B cell (primary cell): ENCODE measurements around the gene MCEMP1. TPM values are rescaled to one million over a fixed set of nuclear protein-coding genes. Genes with fewer than 3 reads are reported as not detected.

Source experiments
- ATAC-seq: fragments of 200-7000 bp; cut with Tn5 transposase; one replicate; pipeline ENCODE4 v1.10.0; 2021; ENCODE audit warnings: low read depth, mild to moderate bottlenecking, moderate number of reproducible peaks, moderate library complexity
- CTCF ChIA-PET: fragments of 350-600 bp; sonication (Branson Sonifier 250); formaldehyde crosslinking; loops from one replicate; lab custom pipeline; 2021; ENCODE audit warnings: antibody characterized with exemption, inconsistent platforms; lab: Charles Lee
- POLR2A ChIA-PET: fragments of 350-600 bp; sonication (Branson Sonifier 250); formaldehyde crosslinking; loops from one replicate; lab custom pipeline; 2021; ENCODE audit warnings: antibody characterized with exemption; lab: Charles Lee
- DNase-seq: peaks from one replicate; pipeline ENCODE4 v3.0.0; 2013
- H2AFZ ChIP-seq: 2 replicates; pipeline ENCODE4 v1.6.1; 2012; ENCODE audit warnings: mild to moderate bottlenecking, low read depth, low read length; ENCODE audit not compliant: insufficient read depth, poor library complexity, severe bottlenecking
- H3K27ac ChIP-seq, 2 donors: 1 replicate in 1 of 2; 2 replicates in 1 of 2; pipeline ENCODE4 v1.5.1; 2012 to 2013; ENCODE audit warnings: low read length in 2 of 2, mild to moderate bottlenecking in 2 of 2, moderate library complexity in 1 of 2
- H3K27me3 ChIP-seq, 4 experiments: fragments of 200-600 bp in 1 of 4; sonication (generic) in 1 of 4; replicated peaks in 1 of 4; 1 replicate in 2 of 4; 2 replicates in 2 of 4; pipeline versions ENCODE4 v1.6.1 to v1.7.0; 2013 to 2016; ENCODE audit warnings: low read length in 3 of 4, mild to moderate bottlenecking in 2 of 4, mixed read lengths in 1 of 4, moderate library complexity in 1 of 4; ENCODE audit not compliant: insufficient read depth in 4 of 4, control insufficient read depth in 3 of 4; ENCODE audit errors: control extremely low read depth in 1 of 4
- H3K36me3 ChIP-seq, 2 experiments: replicated peaks in 1 of 2; 1 replicate in 1 of 2; 2 replicates in 1 of 2; pipeline versions ENCODE4 v1.6.1 to v1.7.1; 2013; ENCODE audit warnings: low read length in 1 of 2; ENCODE audit not compliant: insufficient read depth in 2 of 2, control insufficient read depth in 1 of 2; ENCODE audit errors: control extremely low read depth in 1 of 2, extremely low read depth in 1 of 2
- H3K4me1 ChIP-seq, 2 donors: fragments of 200-600 bp in 1 of 2; sonication (generic) in 1 of 2; 1 replicate in 1 of 2; 2 replicates in 1 of 2; pipeline versions ENCODE4 v1.5.1 to v1.6.1; 2013 to 2017; ENCODE audit warnings: low read length in 2 of 2; ENCODE audit not compliant: control insufficient read depth in 2 of 2, insufficient read depth in 2 of 2
- H3K4me2 ChIP-seq: replicated peaks from 2 replicates; pipeline ENCODE3; 2012; ENCODE audit warnings: mild to moderate bottlenecking, low read depth, low read length; ENCODE audit not compliant: poor library complexity, severe bottlenecking
- H3K4me3 ChIP-seq, 5 experiments: fragments of 200-600 bp in 1 of 5; sonication (generic) in 1 of 5; 1 replicate in 3 of 5; 2 replicates in 2 of 5; pipeline versions ENCODE4 v1.5.1 to v1.7.0; 2011 to 2016; ENCODE audit warnings: low read length in 4 of 5, mild to moderate bottlenecking in 4 of 5, low read depth in 2 of 5, control low read depth in 1 of 5, moderate library complexity in 1 of 5; ENCODE audit not compliant: insufficient read depth in 1 of 5; ENCODE audit errors: control extremely low read depth in 1 of 5, extremely low read depth in 1 of 5
- H3K79me2 ChIP-seq: fragments of 200-600 bp; sonication (generic); one replicate; pipeline ENCODE4 v1.6.0; 2016; ENCODE audit warnings: low read length; ENCODE audit not compliant: control insufficient read depth, insufficient read depth
- H3K9ac ChIP-seq: fragments of 200-600 bp; sonication (generic); 2 replicates; pipeline ENCODE4 v1.6.1; 2017; ENCODE audit warnings: mild to moderate bottlenecking, low read length, moderate library complexity
- H3K9me3 ChIP-seq, 3 donors: one replicate each; pipeline versions ENCODE4 v1.6.1 to v1.7.1; 2013; ENCODE audit warnings: low read length in 2 of 3; ENCODE audit not compliant: control insufficient read depth in 2 of 3, insufficient read depth in 1 of 3; ENCODE audit errors: control extremely low read depth in 1 of 3
- H4K20me1 ChIP-seq: 2 replicates; pipeline ENCODE4 v1.6.0; 2012; ENCODE audit warnings: mild to moderate bottlenecking, low read length; ENCODE audit not compliant: insufficient read depth, control insufficient read depth, poor library complexity, severe bottlenecking
- H3K27ac Mint-ChIP-seq: one replicate; pipeline ENCODE4 v1.8.0; 2021; ENCODE audit warnings: mixed read lengths
- H3K27me3 Mint-ChIP-seq: one replicate; pipeline ENCODE4 v1.8.0; 2021; ENCODE audit warnings: mixed read lengths
- H3K4me1 Mint-ChIP-seq: one replicate; pipeline ENCODE4 v1.8.0; 2021; ENCODE audit warnings: mixed read lengths
- H3K4me3 Mint-ChIP-seq: one replicate; pipeline ENCODE4 v1.8.0; 2021; ENCODE audit warnings: mixed read lengths
- H3K9me3 Mint-ChIP-seq: one replicate; pipeline ENCODE4 v1.8.0; 2022; ENCODE audit warnings: mixed read lengths; ENCODE audit not compliant: insufficient read depth
- CTCF ChIP-seq: fragments of 200-600 bp; IDR thresholded peaks from one replicate; pipeline ENCODE4 v1.8.0; 2022; ENCODE audit warnings: antibody characterized with exemption, mild to moderate bottlenecking
- EZH2 ChIP-seq: IDR thresholded peaks from 2 replicates; pipeline ENCODE4 v1.6.1; 2012; ENCODE audit warnings: borderline replicate concordance, low read depth, mild to moderate bottlenecking, moderate library complexity, low read length; ENCODE audit not compliant: insufficient read depth, poor library complexity, severe bottlenecking
- WGBS: methylation state at CpG from one replicate; pipeline ENCODE4 v1.1.5; 2013; ENCODE audit warnings: missing lambda C conversion rate; ENCODE audit not compliant: insufficient coverage; 5-methylcytosine and 5-hydroxymethylcytosine counted together
- intact Hi-C: fragments of 100-400 bp; cut with micrococcal nuclease; formaldehyde crosslinking; loops from one replicate; pipeline ENCODE4 v1.10.0; 2022
- polyA plus RNA-seq: library from polyadenylated mRNA; depleted of rRNA; stranded (reverse); fragments of >200 nt; gene quantifications from 2 replicates; pipeline ENCODE4 v1.2.3, GENCODE V29; 2012
- total RNA-seq, 2 donors: library from RNA; stranded (reverse); fragments of 120-200 nt in 1 of 2; gene quantifications; 1 replicate in 1 of 2; 2 replicates in 1 of 2; pipeline versions ENCODE4 v1.2.3 to v1.2.4, GENCODE V29; 2013 to 2022

The MCEMP1 gene
- total and polyA plus RNA-seq, 2 donors (not counting 1 experiment from before 2014, with no cell fraction given) = 0.57 TPM; not detected in 1

GRCh38 chr19:7701049-7701653 lies 24.3 kb downstream of the MCEMP1 start:
- Histone ChIP-seq H3K27me3 (no peaks in the 10 kb centered on the region), H3K36me3 (peaks cover 0 to 30% of the 10 kb centered on the region in 2 experiments), H3K4me1 (peaks cover 87 to 97% of the 10 kb centered on the region in 2 donors), H3K9me3 (peaks cover 0 to 6% (median 0%) of the 10 kb centered on the region in 3 donors), H3K4me3 (peak overlapping the region; percentile 9 to 77 (median 72)), H3K27ac (peak overlapping the region; percentile 95 to 98), H2AFZ (no peak overlapping the region), H3K4me2 (peak overlapping the region; percentile 72), H3K9ac (peak overlapping the region; percentile 59), H3K79me2 (peaks cover 90% of the 10 kb centered on the region), H4K20me1 (no peaks in the 10 kb centered on the region)
- CTCF ChIA-PET = interaction anchor here (0.6 to 8.3 kb wide), 4 partner anchors 12 to 111 kb away, joined by 3 to 58 read pairs (median 30); partner anchors contain the start of gene TRAPPC5
- no peak for ATAC-seq
- intact Hi-C loops = loop anchor here (10.0 kb wide), 1 partner anchor 356 kb away; the partner anchor contains the start of gene ARHGEF18
- TF ChIP-seq CTCF (no peak), EZH2 (no peak)
- Mint-ChIP-seq H3K4me3 (peak overlapping the region; percentile 89), H3K27ac (peak overlapping the region; percentile 100), H3K9me3 (no peaks in the 10 kb centered on the region), H3K27me3 (no peaks in the 10 kb centered on the region), H3K4me1 (peaks cover 85% of the 10 kb centered on the region)
- DNase-seq = no peak
- 78% methylated on average over 11 of the region's 12 CpGs for WGBS
- POLR2A ChIA-PET = interaction anchor here (0.5 to 2.6 kb wide), 7 partner anchors 10 to 112 kb away, joined by 3 to 15 read pairs (median 5); partner anchors contain the start of gene TRAPPC5
